Stimulated activated CD8-positive, alpha-beta memory T cell treated with anti-CD3 and anti-CD28 coated beads, Interleukin-7, amount 100 ng/mL, for 48 hours (primary cell): ENCODE results near the gene FREY1.

ENCODE experiments used
- DNase-seq, 2 donors: peaks; one replicate each; pipeline ENCODE4 v3.0.0-alpha.2; 2020; ENCODE audit warnings: low read depth in 1 of 2; ENCODE audit errors: extremely low read depth in 1 of 2

FREY1 gene

GRCh38 chr11:45877221-45877620 lies 29.9 kb downstream of the FREY1 start:
- DNase-seq, result no peak

- no peak for DNase-seq
Observed at GRCh38 chr11:45876401-45876800, 30.7 kb downstream of the FREY1 start.

- peak in 1 of 2 donors; percentile 21 for DNase-seq
Observed at GRCh38 chr11:45872651-45873356, 34.3 kb downstream of the FREY1 start.

- DNase-seq, result no peak
Observed at GRCh38 chr11:45871638-45872037, 35.4 kb downstream of the FREY1 start.

- no peak for DNase-seq
Observed at GRCh38 chr11:45870706-45871105, 36.4 kb downstream of the FREY1 start.

GRCh38 chr11:45869551-45869950 lies 37.5 kb downstream of the FREY1 start:
- DNase-seq, result no peak

- DNase-seq, result no peak
Observed at GRCh38 chr11:45864041-45864440, 43.0 kb downstream of the FREY1 start.

- no peak for DNase-seq
Observed at GRCh38 chr11:45860764-45861510, 46.1 kb downstream of the FREY1 start.

- DNase-seq, result no peak
Observed at GRCh38 chr11:45860348-45860747, 46.7 kb downstream of the FREY1 start.

- no peak for DNase-seq
Observed at GRCh38 chr11:45859661-45860140, 47.4 kb downstream of the FREY1 start.

DNA sequence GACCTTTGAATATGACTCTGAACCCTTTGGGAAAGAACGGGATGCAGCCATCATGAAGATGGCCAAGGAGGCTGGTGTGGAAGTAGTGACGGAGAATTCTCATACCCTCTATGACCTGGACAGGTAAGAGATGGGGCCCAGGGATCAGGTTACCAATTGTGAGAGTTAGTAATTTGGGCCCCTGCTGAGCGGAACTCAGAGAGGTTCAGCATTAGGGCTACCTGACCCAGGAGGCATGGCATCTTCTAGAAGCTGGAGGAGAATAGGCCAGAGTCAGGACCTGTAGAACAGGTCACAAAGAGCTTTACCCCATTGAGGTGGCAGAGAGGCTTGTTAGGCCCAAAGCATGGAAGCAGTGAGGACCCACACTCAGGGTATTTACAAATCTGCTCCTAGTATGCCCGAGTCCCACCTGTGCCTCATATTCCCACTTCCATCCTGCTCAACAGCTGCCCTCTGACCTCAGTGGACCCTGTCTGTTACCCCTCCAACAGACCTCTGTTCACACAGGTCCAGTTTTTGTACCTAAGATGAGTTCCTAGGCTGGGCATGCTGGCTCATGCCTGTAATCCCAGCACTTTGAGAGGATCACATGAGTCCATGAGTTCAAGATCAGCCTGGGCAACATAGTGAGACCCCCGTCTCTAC lies 48.2 kb downstream of the FREY1 start:
- no peak for DNase-seq

GRCh38 chr11:45857961-45858474 lies 49.1 kb downstream of the FREY1 start:
- DNase-seq, result no peak
